CD14-positive monocyte (primary cell): ENCODE data around the gene HYLS1. TPM values are rescaled to one million over a fixed set of nuclear protein-coding genes. Genes with fewer than 3 reads are reported as not detected.

ENCODE experiments used
- DNase-seq, 3 donors: peaks; one replicate each; pipeline ENCODE4 v3.0.0-alpha.2; 2011 to 2022
- H2AFZ ChIP-seq: 2 replicates; pipeline ENCODE4 v1.6.0; 2012; ENCODE audit warnings: mild to moderate bottlenecking, low read depth, low read length, inconsistent platforms; ENCODE audit not compliant: insufficient read depth, poor library complexity, severe bottlenecking
- H3K27ac ChIP-seq, 2 donors: 1 replicate in 1 of 2; 2 replicates in 1 of 2; pipeline ENCODE4 v1.5.1; 2012 to 2013; ENCODE audit warnings: low read length in 2 of 2, control low read depth in 1 of 2, inconsistent platforms in 1 of 2, low read depth in 1 of 2, mild to moderate bottlenecking in 1 of 2
- H3K27me3 ChIP-seq, 2 donors: one replicate each; pipeline versions ENCODE4 v1.6.0 to v1.6.1; 2011 to 2013; ENCODE audit warnings: low read length in 2 of 2; ENCODE audit not compliant: control insufficient read depth in 2 of 2, insufficient read depth in 2 of 2
- H3K36me3 ChIP-seq, 2 donors: replicated peaks in 1 of 2; 1 replicate in 1 of 2; 2 replicates in 1 of 2; pipeline versions ENCODE4 v1.5.1 to v1.6.1; 2012 to 2013; ENCODE audit warnings: low read length in 2 of 2, control low read depth in 1 of 2, inconsistent platforms in 1 of 2, mild to moderate bottlenecking in 1 of 2; ENCODE audit not compliant: insufficient read depth in 2 of 2, control insufficient read depth in 1 of 2
- H3K4me1 ChIP-seq, 2 donors: 1 replicate in 1 of 2; 2 replicates in 1 of 2; pipeline versions ENCODE4 v1.5.1 to v1.6.1; 2012 to 2013; ENCODE audit warnings: low read length in 2 of 2, control low read depth in 1 of 2, inconsistent platforms in 1 of 2, mild to moderate bottlenecking in 1 of 2, moderate library complexity in 1 of 2; ENCODE audit not compliant: insufficient read depth in 2 of 2, control insufficient read depth in 1 of 2
- H3K4me2 ChIP-seq: replicated peaks from 2 replicates; pipeline ENCODE3; 2012; ENCODE audit warnings: low read length, moderate library complexity, mild to moderate bottlenecking; ENCODE audit not compliant: poor library complexity, severe bottlenecking; ENCODE audit errors: extremely low read depth
- H3K4me3 ChIP-seq, 3 experiments: fragments of 200-600 bp in 1 of 3; sonication (generic) in 1 of 3; replicated peaks in 1 of 3; 1 replicate in 2 of 3; 2 replicates in 1 of 3; pipeline ENCODE4 v1.5.1; 2011 to 2013; ENCODE audit warnings: low read length in 3 of 3, mild to moderate bottlenecking in 3 of 3, control low read depth in 2 of 3, low read depth in 2 of 3, inconsistent platforms in 1 of 3, moderate library complexity in 1 of 3
- H3K79me2 ChIP-seq: 2 replicates; pipeline ENCODE4 v1.6.0; 2012; ENCODE audit warnings: mild to moderate bottlenecking, control low read depth, inconsistent platforms, low read length, moderate library complexity; ENCODE audit not compliant: insufficient read depth
- H3K9ac ChIP-seq: 2 replicates; pipeline ENCODE4 v1.6.0; 2017; ENCODE audit warnings: low read length, mild to moderate bottlenecking; ENCODE audit not compliant: insufficient read depth, poor library complexity, severe bottlenecking
- H3K9me3 ChIP-seq, 2 donors: replicated peaks in 1 of 2; 1 replicate in 1 of 2; 2 replicates in 1 of 2; pipeline versions ENCODE4 v1.5.1 to v1.6.1; 2012 to 2013; ENCODE audit warnings: low read length in 2 of 2, control low read depth in 1 of 2; ENCODE audit not compliant: control insufficient read depth in 1 of 2, insufficient read depth in 1 of 2
- H4K20me1 ChIP-seq: 2 replicates; pipeline ENCODE4 v1.6.0; 2012; ENCODE audit warnings: mild to moderate bottlenecking, low read length, control low read depth, moderate library complexity; ENCODE audit not compliant: insufficient read depth
- H3K27ac Mint-ChIP-seq, 7 donors: one replicate each; pipeline ENCODE4 v1.8.0; 2020; ENCODE audit warnings: mild to moderate bottlenecking in 7 of 7, mixed read lengths in 7 of 7, moderate library complexity in 6 of 7, inconsistent platforms in 2 of 7
- H3K27me3 Mint-ChIP-seq, 3 donors: one replicate each; pipeline ENCODE4 v1.8.0; 2021 to 2022; ENCODE audit warnings: low read depth in 3 of 3, mild to moderate bottlenecking in 3 of 3, mixed read lengths in 3 of 3, moderate library complexity in 3 of 3, inconsistent platforms in 1 of 3
- H3K36me3 Mint-ChIP-seq, 2 donors: one replicate each; pipeline ENCODE4 v1.8.0; 2020; ENCODE audit warnings: mixed read lengths in 2 of 2, inconsistent platforms in 1 of 2, mild to moderate bottlenecking in 1 of 2
- H3K4me1 Mint-ChIP-seq: one replicate; pipeline ENCODE4 v1.8.0; 2020; ENCODE audit warnings: mild to moderate bottlenecking, mixed read lengths
- H3K4me3 Mint-ChIP-seq, 2 donors: one replicate each; pipeline ENCODE4 v1.8.0; 2020; ENCODE audit warnings: mild to moderate bottlenecking in 2 of 2, mixed read lengths in 2 of 2, moderate library complexity in 1 of 2
- H3K9me3 Mint-ChIP-seq, 7 donors: one replicate each; pipeline ENCODE4 v1.8.0; 2020 to 2022; ENCODE audit warnings: mixed read lengths in 7 of 7, mild to moderate bottlenecking in 6 of 7, moderate library complexity in 6 of 7, inconsistent platforms in 2 of 7
- CTCF ChIP-seq: fragments of 200-600 bp; IDR thresholded peaks from one replicate; pipeline ENCODE4 v1.8.0; 2022; ENCODE audit warnings: antibody characterized with exemption, mild to moderate bottlenecking
- intact Hi-C, 2 donors: fragments of 100-400 bp; cut with micrococcal nuclease; formaldehyde crosslinking; loops; one replicate each; pipeline versions ENCODE4 v1.15.0 to v1.15.1; 2023
- polyA plus RNA-seq, 3 donors: library from polyadenylated mRNA; depleted of rRNA in 1 of 3; unstranded in 2 of 3; stranded (reverse) in 1 of 3; fragments of 300-500 nt in 2 of 3; fragments of >200 nt in 1 of 3; fragmentation: Illumina TruSeq in 2 of 3; gene quantifications; 1 replicate in 2 of 3; 2 replicates in 1 of 3; pipeline ENCODE4 v1.2.3, GENCODE V29; 2012 to 2021

HYLS1 gene
- polyA plus RNA-seq, 3 donors: 0.61 to 2.6 (median 2.0) TPM

GRCh38 chr11:125892071-125892470 lies 4.6 kb downstream of the HYLS1 start:
- no peak for DNase-seq
- TF ChIP-seq CTCF: no peak
- H3K9me3 Mint-ChIP-seq: peaks cover 0 to 3% (median 0%) of the 10 kb centered on the region in 7 donors
- Histone ChIP-seq H3K4me2 (no peak overlapping the region), H3K4me3 (no peak overlapping the region), H4K20me1 (peaks cover 4% of the 10 kb centered on the region), H2AFZ (no peak overlapping the region), H3K4me1 (peaks cover 8 to 14% of the 10 kb centered on the region in 2 donors), H3K79me2 (peaks cover 64% of the 10 kb centered on the region), H3K9me3 (no peaks in the 10 kb centered on the region), H3K27me3 (no peaks in the 10 kb centered on the region), H3K36me3 (peaks cover 36 to 55% of the 10 kb centered on the region in 2 donors), H3K9ac (no peak overlapping the region), H3K27ac (no peak overlapping the region)
- H3K27ac Mint-ChIP-seq: no peak overlapping the region
- H3K4me3 Mint-ChIP-seq: no peak overlapping the region
- intact Hi-C loops: no loop called here
- peaks cover 24% of the 10 kb centered on the region for H3K4me1 Mint-ChIP-seq
- H3K27me3 Mint-ChIP-seq: peaks cover 0 to 2% (median 0%) of the 10 kb centered on the region in 3 donors
- peaks cover 42 to 49% of the 10 kb centered on the region in 2 donors for H3K36me3 Mint-ChIP-seq

DNA sequence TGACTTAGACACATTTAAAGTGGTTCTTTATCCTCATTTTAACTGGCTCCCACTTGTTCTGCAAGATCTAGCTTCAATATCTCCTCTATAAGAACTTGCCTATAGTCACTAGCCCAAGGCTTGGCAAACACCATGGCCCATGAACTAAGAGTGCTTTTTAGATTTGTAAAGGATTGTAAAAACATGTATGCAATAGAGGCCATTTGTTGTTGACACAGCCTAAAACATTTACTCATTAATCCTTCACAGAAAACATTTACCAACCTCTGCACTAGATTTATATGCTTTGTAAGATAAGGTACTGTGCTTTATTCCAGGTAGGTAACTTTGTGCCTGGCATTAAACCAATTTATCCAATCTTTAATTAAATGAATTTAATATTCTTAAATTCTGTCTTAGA lies 5.5 kb downstream of the HYLS1 start:
- peaks cover 9% of the 10 kb centered on the region for H4K20me1 ChIP-seq
- peaks cover 6 to 8% of the 10 kb centered on the region in 2 donors for H3K4me1 ChIP-seq
- no peak overlapping the region for H2AFZ ChIP-seq
- no peaks in the 10 kb centered on the region for H3K27me3 ChIP-seq
- no peaks in the 10 kb centered on the region for H3K9me3 ChIP-seq
- peaks cover 71% of the 10 kb centered on the region for H3K79me2 ChIP-seq
- H3K27ac Mint-ChIP-seq: no peak overlapping the region
- no peak overlapping the region for H3K9ac ChIP-seq
- H3K36me3 Mint-ChIP-seq: peaks cover 49 to 55% of the 10 kb centered on the region in 2 donors
- H3K27me3 Mint-ChIP-seq: no peaks in the 10 kb centered on the region
- H3K36me3 ChIP-seq: peaks cover 36 to 60% of the 10 kb centered on the region in 2 donors
- H3K9me3 Mint-ChIP-seq: no peaks in the 10 kb centered on the region
- no peak overlapping the region for H3K4me3 ChIP-seq
- no peak overlapping the region for H3K4me2 ChIP-seq
- no peak overlapping the region for H3K4me3 Mint-ChIP-seq
- peaks cover 22% of the 10 kb centered on the region for H3K4me1 Mint-ChIP-seq
- no peak overlapping the region for H3K27ac ChIP-seq
- no peak for TF ChIP-seq CTCF
- intact Hi-C loops: no loop called here
- no peak for DNase-seq
